ENCODE measurements around the gene BCL2L11. TPM values are rescaled to one million over a fixed set of nuclear protein-coding genes. Genes with fewer than 3 reads are reported as not detected.

Gene BCL2L11
- total RNA-seq, 6 donors from 2014 or later: 14.8 to 76.5 (median 31.4) TPM

GRCh38 chr2:111111101-111111755 is 9.5 kb upstream of the BCL2L11 start:
- H3K27me3 ChIP-seq: no peaks in the 10 kb centered on the region
- H3K4me3 ChIP-seq: no peak overlapping the region
- no peaks in the 10 kb centered on the region for H3K36me3 ChIP-seq
- 90 to 97% methylated on average over 4 of the region's 4 CpGs for WGBS, 2 donors
- TF ChIP-seq POLR2AphosphoS5 (IDR thresholded peaks at IDR 0.05) (no peak), POLR2A (IDR thresholded peaks at IDR 0.05) (no peak), EP300 (IDR thresholded peaks at IDR 0.05) (no peak), CTCF (IDR thresholded peaks at IDR 0.05) (no peak)
- H3K27ac ChIP-seq: no peak overlapping the region
- DNase-seq: no peak
- ATAC-seq (ENCODE audit: low FRiP score in 2 of 2): no peak
- no peaks in the 10 kb centered on the region for H3K9me3 ChIP-seq
- no peaks in the 10 kb centered on the region for H3K4me1 ChIP-seq

GRCh38 chr2:111113838-111114237 is 6.9 kb upstream of the BCL2L11 start:
- Histone ChIP-seq H3K9me3 (no peaks in the 10 kb centered on the region), H3K4me1 (peaks cover 16 to 22% (median 19%) of the 10 kb centered on the region in 4 donors), H3K4me3 (no peak overlapping the region), H3K36me3 (no peaks in the 10 kb centered on the region), H3K27ac (no peak overlapping the region), H3K27me3 (peaks cover 0 to 3% (median under 1%) of the 10 kb centered on the region in 4 donors)
- TF ChIP-seq EP300 (IDR thresholded peaks at IDR 0.05): no peak
- no peak for TF ChIP-seq POLR2A (IDR thresholded peaks at IDR 0.05)
- TF ChIP-seq POLR2AphosphoS5 (IDR thresholded peaks at IDR 0.05): no peak
- TF ChIP-seq CTCF (IDR thresholded peaks at IDR 0.05): no peak
- ATAC-seq (ENCODE audit: low FRiP score in 2 of 2) (no peak), DNase-seq (no peak)
- WGBS, 2 donors: 95 to 100% methylated on average over 1 of the region's 1 CpG

- TF ChIP-seq EP300 (IDR thresholded peaks at IDR 0.05): no peak
- Histone ChIP-seq H3K4me3 (no peak overlapping the region), H3K9me3 (no peaks in the 10 kb centered on the region), H3K27me3 (peaks cover 0 to 20% (median 4%) of the 10 kb centered on the region in 4 donors), H3K36me3 (no peaks in the 10 kb centered on the region), H3K27ac (no peak overlapping the region), H3K4me1 (peaks cover 27 to 39% (median 33%) of the 10 kb centered on the region in 4 donors)
- ATAC-seq (ENCODE audit: low FRiP score in 2 of 2) (no peak), DNase-seq (no peak)
- WGBS, 2 donors: 52 to 71% methylated on average over 7 of the region's 7 CpGs
These were observed 4.5 kb upstream of the BCL2L11 start for GRCh38 chr2:111116011-111116746.

GRCh38 chr2:111116843-111117597 is 3.7 kb upstream of the BCL2L11 start:
- DNase-seq (peak; percentile 53 to 73), ATAC-seq (ENCODE audit: low FRiP score in 2 of 2) (peak; percentile 47 to 60)
- H3K27me3 ChIP-seq: peaks cover 0 to 20% (median 4%) of the 10 kb centered on the region in 4 donors
- H3K36me3 ChIP-seq: no peaks in the 10 kb centered on the region
- no peaks in the 10 kb centered on the region for H3K9me3 ChIP-seq
- TF ChIP-seq POLR2A (IDR thresholded peaks at IDR 0.05) (no peak), CTCF (IDR thresholded peaks at IDR 0.05) (peak; percentile 74 to 87 (median 79))
- peaks cover 27 to 47% (median 38%) of the 10 kb centered on the region in 4 donors for H3K4me1 ChIP-seq
- 17 to 18% methylated on average over 28 to 30 of the region's 30 CpGs for WGBS, 2 donors
- H3K27ac ChIP-seq: peak overlapping the region in 1 of 4 donors; percentile 14
- peak overlapping the region in 3 of 4 donors; percentile 22 to 92 (median 77) for H3K4me3 ChIP-seq
